B cell (primary cell): ENCODE results near the gene BICRAL. TPM values are rescaled to one million over a fixed set of nuclear protein-coding genes. Genes with fewer than 3 reads are reported as not detected.

Source experiments
- ATAC-seq: fragments of 200-7000 bp; cut with Tn5 transposase; one replicate; pipeline ENCODE4 v1.10.0; 2021; ENCODE audit warnings: low read depth, mild to moderate bottlenecking, moderate number of reproducible peaks, moderate library complexity
- CTCF ChIA-PET: fragments of 350-600 bp; sonication (Branson Sonifier 250); formaldehyde crosslinking; loops from one replicate; lab custom pipeline; 2021; ENCODE audit warnings: antibody characterized with exemption, inconsistent platforms; lab: Charles Lee
- POLR2A ChIA-PET: fragments of 350-600 bp; sonication (Branson Sonifier 250); formaldehyde crosslinking; loops from one replicate; lab custom pipeline; 2021; ENCODE audit warnings: antibody characterized with exemption; lab: Charles Lee
- DNase-seq: peaks from one replicate; pipeline ENCODE4 v3.0.0; 2013
- H2AFZ ChIP-seq: 2 replicates; pipeline ENCODE4 v1.6.1; 2012; ENCODE audit warnings: mild to moderate bottlenecking, low read depth, low read length; ENCODE audit not compliant: insufficient read depth, poor library complexity, severe bottlenecking
- H3K27ac ChIP-seq, 2 donors: 1 replicate in 1 of 2; 2 replicates in 1 of 2; pipeline ENCODE4 v1.5.1; 2012 to 2013; ENCODE audit warnings: low read length in 2 of 2, mild to moderate bottlenecking in 2 of 2, moderate library complexity in 1 of 2
- H3K27me3 ChIP-seq, 4 experiments: fragments of 200-600 bp in 1 of 4; sonication (generic) in 1 of 4; replicated peaks in 1 of 4; 1 replicate in 2 of 4; 2 replicates in 2 of 4; pipeline versions ENCODE4 v1.6.1 to v1.7.0; 2013 to 2016; ENCODE audit warnings: low read length in 3 of 4, mild to moderate bottlenecking in 2 of 4, mixed read lengths in 1 of 4, moderate library complexity in 1 of 4; ENCODE audit not compliant: insufficient read depth in 4 of 4, control insufficient read depth in 3 of 4; ENCODE audit errors: control extremely low read depth in 1 of 4
- H3K36me3 ChIP-seq, 2 experiments: replicated peaks in 1 of 2; 1 replicate in 1 of 2; 2 replicates in 1 of 2; pipeline versions ENCODE4 v1.6.1 to v1.7.1; 2013; ENCODE audit warnings: low read length in 1 of 2; ENCODE audit not compliant: insufficient read depth in 2 of 2, control insufficient read depth in 1 of 2; ENCODE audit errors: control extremely low read depth in 1 of 2, extremely low read depth in 1 of 2
- H3K4me1 ChIP-seq, 2 donors: fragments of 200-600 bp in 1 of 2; sonication (generic) in 1 of 2; 1 replicate in 1 of 2; 2 replicates in 1 of 2; pipeline versions ENCODE4 v1.5.1 to v1.6.1; 2013 to 2017; ENCODE audit warnings: low read length in 2 of 2; ENCODE audit not compliant: control insufficient read depth in 2 of 2, insufficient read depth in 2 of 2
- H3K4me2 ChIP-seq: replicated peaks from 2 replicates; pipeline ENCODE3; 2012; ENCODE audit warnings: mild to moderate bottlenecking, low read depth, low read length; ENCODE audit not compliant: poor library complexity, severe bottlenecking
- H3K4me3 ChIP-seq, 5 experiments: fragments of 200-600 bp in 1 of 5; sonication (generic) in 1 of 5; 1 replicate in 3 of 5; 2 replicates in 2 of 5; pipeline versions ENCODE4 v1.5.1 to v1.7.0; 2011 to 2016; ENCODE audit warnings: low read length in 4 of 5, mild to moderate bottlenecking in 4 of 5, low read depth in 2 of 5, control low read depth in 1 of 5, moderate library complexity in 1 of 5; ENCODE audit not compliant: insufficient read depth in 1 of 5; ENCODE audit errors: control extremely low read depth in 1 of 5, extremely low read depth in 1 of 5
- H3K79me2 ChIP-seq: fragments of 200-600 bp; sonication (generic); one replicate; pipeline ENCODE4 v1.6.0; 2016; ENCODE audit warnings: low read length; ENCODE audit not compliant: control insufficient read depth, insufficient read depth
- H3K9ac ChIP-seq: fragments of 200-600 bp; sonication (generic); 2 replicates; pipeline ENCODE4 v1.6.1; 2017; ENCODE audit warnings: mild to moderate bottlenecking, low read length, moderate library complexity
- H3K9me3 ChIP-seq, 3 donors: one replicate each; pipeline versions ENCODE4 v1.6.1 to v1.7.1; 2013; ENCODE audit warnings: low read length in 2 of 3; ENCODE audit not compliant: control insufficient read depth in 2 of 3, insufficient read depth in 1 of 3; ENCODE audit errors: control extremely low read depth in 1 of 3
- H4K20me1 ChIP-seq: 2 replicates; pipeline ENCODE4 v1.6.0; 2012; ENCODE audit warnings: mild to moderate bottlenecking, low read length; ENCODE audit not compliant: insufficient read depth, control insufficient read depth, poor library complexity, severe bottlenecking
- H3K27ac Mint-ChIP-seq: one replicate; pipeline ENCODE4 v1.8.0; 2021; ENCODE audit warnings: mixed read lengths
- H3K27me3 Mint-ChIP-seq: one replicate; pipeline ENCODE4 v1.8.0; 2021; ENCODE audit warnings: mixed read lengths
- H3K4me1 Mint-ChIP-seq: one replicate; pipeline ENCODE4 v1.8.0; 2021; ENCODE audit warnings: mixed read lengths
- H3K4me3 Mint-ChIP-seq: one replicate; pipeline ENCODE4 v1.8.0; 2021; ENCODE audit warnings: mixed read lengths
- H3K9me3 Mint-ChIP-seq: one replicate; pipeline ENCODE4 v1.8.0; 2022; ENCODE audit warnings: mixed read lengths; ENCODE audit not compliant: insufficient read depth
- CTCF ChIP-seq: fragments of 200-600 bp; IDR thresholded peaks from one replicate; pipeline ENCODE4 v1.8.0; 2022; ENCODE audit warnings: antibody characterized with exemption, mild to moderate bottlenecking
- EZH2 ChIP-seq: IDR thresholded peaks from 2 replicates; pipeline ENCODE4 v1.6.1; 2012; ENCODE audit warnings: borderline replicate concordance, low read depth, mild to moderate bottlenecking, moderate library complexity, low read length; ENCODE audit not compliant: insufficient read depth, poor library complexity, severe bottlenecking
- WGBS: methylation state at CpG from one replicate; pipeline ENCODE4 v1.1.5; 2013; ENCODE audit warnings: missing lambda C conversion rate; ENCODE audit not compliant: insufficient coverage; 5-methylcytosine and 5-hydroxymethylcytosine counted together
- intact Hi-C: fragments of 100-400 bp; cut with micrococcal nuclease; formaldehyde crosslinking; loops from one replicate; pipeline ENCODE4 v1.10.0; 2022
- polyA plus RNA-seq: library from polyadenylated mRNA; depleted of rRNA; stranded (reverse); fragments of >200 nt; gene quantifications from 2 replicates; pipeline ENCODE4 v1.2.3, GENCODE V29; 2012
- total RNA-seq, 2 donors: library from RNA; stranded (reverse); fragments of 120-200 nt in 1 of 2; gene quantifications; 1 replicate in 1 of 2; 2 replicates in 1 of 2; pipeline versions ENCODE4 v1.2.3 to v1.2.4, GENCODE V29; 2013 to 2022

The BICRAL gene
- total and polyA plus RNA-seq, 2 donors (not counting 1 experiment from before 2014, with no cell fraction given): 17.5 to 34.1 TPM

- no peak for ATAC-seq
- Mint-ChIP-seq H3K9me3 (no peaks in the 10 kb centered on the region), H3K4me1 (peaks cover 39% of the 10 kb centered on the region), H3K27me3 (no peaks in the 10 kb centered on the region), H3K27ac (peak overlapping the region; percentile 86), H3K4me3 (no peak overlapping the region)
- ChIA-PET POLR2A (interaction anchor here (1.0 to 7.2 kb wide), 5 partner anchors 9 to 23 kb away, joined by 3 to 198 read pairs (median 4); partner anchors contain the start of genes BICRAL and TBCC), CTCF (interaction anchor here (0.8 to 4.0 kb wide), 5 partner anchors 9 to 110 kb away, joined by 3 to 16 read pairs (median 5); partner anchors contain the start of genes BICRAL, RPL7L1 and TBCC)
- Histone ChIP-seq H3K4me3 (no peak overlapping the region), H2AFZ (no peak overlapping the region), H3K9ac (no peak overlapping the region), H4K20me1 (no peaks in the 10 kb centered on the region), H3K4me1 (peaks cover 28 to 34% of the 10 kb centered on the region in 2 donors), H3K27me3 (no peaks in the 10 kb centered on the region), H3K9me3 (no peaks in the 10 kb centered on the region), H3K79me2 (peaks cover 33% of the 10 kb centered on the region), H3K27ac (peak overlapping the region in 1 of 2 donors; percentile 41), H3K4me2 (no peak overlapping the region), H3K36me3 (peaks cover 2 to 5% of the 10 kb centered on the region in 2 experiments)
- WGBS: 100% methylated on average over 2 of the region's 2 CpGs
- DNase-seq: no peak
- no peak for TF ChIP-seq CTCF
- TF ChIP-seq EZH2: no peak
- intact Hi-C loops: loop anchor here (2.0 to 5.0 kb wide), 2 partner anchors 43 to 122 kb away; a partner anchor contains a TSS
Observed at GRCh38 chr6:42769836-42770235, 12.0 kb upstream of the BICRAL start.

- Mint-ChIP-seq H3K4me1 (peaks cover 52% of the 10 kb centered on the region), H3K27ac (peak overlapping the region; percentile 99), H3K27me3 (no peaks in the 10 kb centered on the region), H3K4me3 (peak overlapping the region; percentile 87), H3K9me3 (no peaks in the 10 kb centered on the region)
- DNase-seq: peak; percentile 68
- ChIA-PET CTCF (interaction anchor here (1.1 to 4.0 kb wide), 5 partner anchors 7 to 110 kb away, joined by 3 to 16 read pairs (median 12); partner anchors contain the start of genes BICRAL and TBCC), POLR2A (interaction anchor here (0.8 to 7.2 kb wide), 5 partner anchors 12 to 109 kb away, joined by 3 to 198 read pairs (median 6); partner anchors contain the start of genes BICRAL, RPL7L1 and TBCC)
- H3K27me3 ChIP-seq: no peaks in the 10 kb centered on the region
- peaks cover 32% of the 10 kb centered on the region for H3K79me2 ChIP-seq
- no peak for ATAC-seq
- H3K4me3 ChIP-seq: peak overlapping the region; percentile 30 to 77 (median 49)
- H3K36me3 ChIP-seq: peaks cover 0 to 2% of the 10 kb centered on the region in 2 experiments
- peak overlapping the region; percentile 90 to 92 for H3K27ac ChIP-seq
- peak overlapping the region; percentile 75 for H3K4me2 ChIP-seq
- H2AFZ ChIP-seq: no peak overlapping the region
- TF ChIP-seq EZH2: no peak
- H3K9me3 ChIP-seq: no peaks in the 10 kb centered on the region
- peaks cover 39 to 52% of the 10 kb centered on the region in 2 donors for H3K4me1 ChIP-seq
- H3K9ac ChIP-seq: peak overlapping the region; percentile 72
- WGBS: no CpG with 5 or more reads among the region's 3 CpGs
- intact Hi-C loops: loop anchor here (1.0 to 5.0 kb wide), 6 partner anchors 12 to 403 kb away; partner anchors contain the start of genes RPL7L1 and TBCC
- no peaks in the 10 kb centered on the region for H4K20me1 ChIP-seq
Observed at GRCh38 chr6:42771741-42772100, 10.1 kb upstream of the BICRAL start.
